ENCODE measurements around the gene TPX2.

The TPX2 gene

DNA sequence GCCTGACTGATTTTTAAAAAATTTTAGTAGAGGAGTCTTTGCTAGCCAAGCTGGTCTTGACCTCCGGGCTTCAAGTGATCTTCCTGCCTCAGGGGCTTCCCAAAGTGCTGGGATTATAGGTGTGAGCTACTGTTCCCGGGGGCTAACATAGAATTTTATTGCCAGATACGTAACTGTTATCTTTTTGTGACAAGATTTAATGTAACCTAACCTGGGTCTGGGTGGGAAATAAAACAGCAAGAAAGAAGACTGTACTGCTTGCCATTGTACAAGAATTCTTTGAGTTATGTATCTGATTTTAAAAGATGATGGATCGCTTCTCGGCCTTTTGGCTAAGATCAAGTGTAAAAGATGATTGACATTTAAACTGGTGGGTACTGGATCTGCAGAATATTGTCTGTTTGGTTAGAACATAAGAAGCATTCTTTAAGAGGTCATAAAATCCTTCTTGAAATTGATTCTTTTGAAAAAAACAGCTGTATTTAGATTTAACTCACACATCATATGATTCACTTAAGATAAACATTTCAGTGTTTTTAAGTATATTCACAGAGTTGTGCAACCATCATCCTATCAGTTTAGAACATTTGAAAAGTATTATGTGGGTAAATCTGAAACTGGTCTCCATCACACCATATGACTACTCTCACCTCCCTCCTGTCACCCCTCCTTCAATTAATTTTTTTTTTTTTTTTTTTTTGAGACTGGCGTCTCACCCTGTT lies 21.6 kb downstream of the TPX2 start:
- H3K27ac ChIP-seq, result no peak overlapping the region
- TF ChIP-seq ZFX (IDR thresholded peaks at IDR 0.05; ENCODE audit: borderline replicate concordance), result no peak
- TF ChIP-seq, protein P1, sequence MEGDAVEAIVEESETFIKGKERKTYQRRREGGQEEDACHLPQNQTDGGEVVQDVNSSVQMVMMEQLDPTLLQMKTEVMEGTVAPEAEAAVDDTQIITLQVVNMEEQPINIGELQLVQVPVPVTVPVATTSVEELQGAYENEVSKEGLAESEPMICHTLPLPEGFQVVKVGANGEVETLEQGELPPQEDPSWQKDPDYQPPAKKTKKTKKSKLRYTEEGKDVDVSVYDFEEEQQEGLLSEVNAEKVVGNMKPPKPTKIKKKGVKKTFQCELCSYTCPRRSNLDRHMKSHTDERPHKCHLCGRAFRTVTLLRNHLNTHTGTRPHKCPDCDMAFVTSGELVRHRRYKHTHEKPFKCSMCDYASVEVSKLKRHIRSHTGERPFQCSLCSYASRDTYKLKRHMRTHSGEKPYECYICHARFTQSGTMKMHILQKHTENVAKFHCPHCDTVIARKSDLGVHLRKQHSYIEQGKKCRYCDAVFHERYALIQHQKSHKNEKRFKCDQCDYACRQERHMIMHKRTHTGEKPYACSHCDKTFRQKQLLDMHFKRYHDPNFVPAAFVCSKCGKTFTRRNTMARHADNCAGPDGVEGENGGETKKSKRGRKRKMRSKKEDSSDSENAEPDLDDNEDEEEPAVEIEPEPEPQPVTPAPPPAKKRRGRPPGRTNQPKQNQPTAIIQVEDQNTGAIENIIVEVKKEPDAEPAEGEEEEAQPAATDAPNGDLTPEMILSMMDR (IDR thresholded peaks at IDR 0.05), result no peak

DNA sequence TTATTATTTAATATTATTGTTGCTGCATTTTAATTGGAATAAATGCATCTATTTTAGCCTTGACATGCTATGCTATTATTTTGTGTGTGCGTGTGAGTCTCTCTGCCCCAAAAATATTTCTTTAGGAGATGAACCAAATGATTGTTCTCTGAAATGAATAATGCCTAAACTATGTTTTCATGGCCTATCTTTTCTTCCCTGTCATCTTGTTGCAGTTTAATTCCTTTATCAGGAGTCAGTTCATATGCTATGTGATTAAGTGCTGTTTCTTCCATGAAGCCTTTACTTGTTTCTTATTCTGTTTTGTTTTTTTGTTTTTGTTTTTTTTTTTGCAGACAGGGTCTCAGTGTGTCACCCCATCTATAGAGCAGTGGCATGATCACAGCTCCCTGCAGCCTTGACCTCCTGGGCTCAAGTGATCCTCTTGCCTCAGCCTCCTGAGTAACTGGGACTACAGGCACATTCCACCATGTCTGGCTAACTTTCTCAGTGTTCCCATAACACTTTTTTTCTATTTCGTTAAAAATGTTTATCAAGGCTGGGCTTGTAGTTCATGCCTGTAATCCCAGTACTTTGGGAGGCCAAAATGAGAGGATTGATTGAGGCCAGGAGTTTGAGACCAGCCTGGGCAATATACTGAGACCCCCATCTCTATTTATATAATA lies 25.7 kb downstream of the TPX2 start:
- TF ChIP-seq ZFX (IDR thresholded peaks at IDR 0.05; ENCODE audit: borderline replicate concordance), result no peak
- TF ChIP-seq, protein P1 (IDR thresholded peaks at IDR 0.05), result no peak
- H3K27ac ChIP-seq, result no peak overlapping the region

DNA sequence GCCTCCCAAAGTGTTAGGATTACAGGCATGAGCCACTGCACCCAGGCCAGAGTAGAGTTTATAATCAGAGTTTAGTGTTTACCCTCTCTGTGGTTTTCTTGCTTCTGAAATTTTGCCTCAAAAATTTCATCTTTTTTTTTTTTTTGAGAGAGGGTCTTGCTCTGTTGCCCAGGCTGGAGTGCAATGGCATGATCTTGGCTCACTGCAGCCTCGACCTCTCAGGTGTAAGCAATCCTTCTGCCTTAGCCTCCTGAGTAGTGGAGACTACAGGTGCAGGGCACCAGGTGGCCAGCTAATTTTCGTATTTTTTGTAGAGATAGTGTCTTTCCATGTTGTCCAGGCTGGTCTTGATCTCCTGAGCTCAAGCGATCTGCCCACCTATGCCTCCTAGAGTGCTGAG lies 28.7 kb downstream of the TPX2 start:
- H3K27ac ChIP-seq, result no peak overlapping the region
- TF ChIP-seq, protein P1 (IDR thresholded peaks at IDR 0.05), result no peak
- TF ChIP-seq ZFX (IDR thresholded peaks at IDR 0.05; ENCODE audit: borderline replicate concordance), result no peak

DNA sequence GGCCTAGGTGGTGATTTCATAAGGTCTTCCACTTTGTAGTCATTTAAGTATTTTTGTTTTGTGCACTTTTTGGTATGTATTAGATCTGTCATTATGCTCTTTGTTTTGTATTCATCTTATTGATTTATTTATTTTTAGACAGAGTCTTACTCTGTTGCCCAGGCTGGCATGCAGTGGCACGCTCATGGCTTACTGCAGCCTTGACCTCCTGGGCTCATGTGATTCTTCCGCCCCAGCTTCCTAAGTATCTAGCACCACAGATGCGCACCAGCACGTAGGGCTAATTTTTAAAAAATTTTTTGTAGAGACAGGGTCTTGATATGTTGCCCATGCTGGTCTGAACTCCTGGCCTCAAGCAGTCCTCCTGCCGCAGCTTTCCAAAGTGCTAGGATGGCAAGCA lies 30.6 kb downstream of the TPX2 start:
- no peak for TF ChIP-seq ZFX (IDR thresholded peaks at IDR 0.05; ENCODE audit: borderline replicate concordance)
- TF ChIP-seq, protein P1 (IDR thresholded peaks at IDR 0.05), result no peak
- no peak overlapping the region for H3K27ac ChIP-seq

DNA sequence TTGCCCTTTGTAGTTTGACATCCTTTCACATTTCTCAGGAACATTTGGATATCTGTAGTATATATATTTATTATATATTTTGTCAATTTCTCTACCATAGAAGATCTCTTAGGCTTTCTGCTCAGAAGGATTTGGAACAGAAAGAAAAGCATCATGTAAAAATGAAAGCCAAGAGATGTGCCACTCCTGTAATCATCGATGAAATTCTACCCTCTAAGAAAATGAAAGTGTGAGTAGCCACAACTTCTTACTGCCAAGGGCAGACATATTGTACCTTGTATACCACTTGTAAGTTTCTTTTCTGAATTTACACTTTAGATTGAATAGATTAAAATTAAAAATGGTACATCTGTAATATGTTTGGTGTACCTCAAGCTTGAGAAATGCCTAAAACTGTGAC lies 31.2 kb downstream of the TPX2 start:
- no peak overlapping the region for H3K27ac ChIP-seq
- no peak for TF ChIP-seq ZFX (IDR thresholded peaks at IDR 0.05; ENCODE audit: borderline replicate concordance)
- TF ChIP-seq, protein P1 (IDR thresholded peaks at IDR 0.05), result no peak

DNA sequence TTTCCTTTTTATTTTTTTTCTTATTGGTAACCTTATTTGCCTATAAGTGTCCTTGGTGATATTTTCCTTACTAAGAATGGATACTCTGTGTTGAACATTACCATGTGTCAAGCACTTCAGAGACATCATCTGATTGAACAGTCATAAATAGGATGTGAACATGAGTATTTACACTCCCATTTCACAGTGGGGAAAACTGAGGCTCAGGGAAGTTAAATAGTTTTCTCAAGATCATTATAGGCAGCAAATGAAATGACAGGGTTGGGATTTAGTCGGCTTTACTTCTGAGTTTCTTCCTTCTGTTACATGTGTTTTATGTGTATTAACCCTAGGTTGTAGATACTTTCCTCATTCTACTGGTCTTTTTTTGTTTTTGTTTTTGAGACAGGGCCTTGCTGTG lies 35.3 kb downstream of the TPX2 start:
- H3K27ac ChIP-seq, result no peak overlapping the region
- no peak for TF ChIP-seq ZFX (IDR thresholded peaks at IDR 0.05; ENCODE audit: borderline replicate concordance)
- TF ChIP-seq, protein P1 (IDR thresholded peaks at IDR 0.05), result no peak

DNA sequence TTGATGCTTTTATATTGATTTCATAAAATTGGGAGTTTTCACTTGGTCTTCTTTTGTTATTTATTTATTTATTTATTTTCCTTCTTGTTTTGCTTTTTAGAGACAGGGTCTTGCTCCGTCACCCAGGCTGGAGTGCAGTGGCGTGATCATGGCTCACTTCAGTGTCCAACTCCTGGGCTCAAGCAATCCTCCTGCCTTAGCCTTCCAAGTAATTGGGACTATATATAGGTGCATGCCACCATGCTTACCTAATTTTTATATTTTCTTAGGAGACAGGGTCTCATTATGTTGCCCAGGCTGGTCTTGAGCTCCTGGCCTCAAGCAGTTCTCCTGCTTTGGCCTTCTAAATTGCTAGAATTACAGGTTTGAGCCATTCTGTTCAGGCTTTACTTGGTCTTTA lies 41.7 kb downstream of the TPX2 start:
- TF ChIP-seq, protein P1 (IDR thresholded peaks at IDR 0.05), result no peak
- TF ChIP-seq ZFX (IDR thresholded peaks at IDR 0.05; ENCODE audit: borderline replicate concordance), result no peak
- H3K27ac ChIP-seq, result no peak overlapping the region
